Astrocyte (in vitro differentiated cells and primary cell): Measurements from ENCODE around the gene DUSP5. TPM values are rescaled to one million over a fixed set of nuclear protein-coding genes. Genes with fewer than 3 reads are reported as not detected.
"Not testable (repeated sequence)": the region's sequence is repeated elsewhere in the genome, so short reads cannot be mapped to it uniquely, and the experiment has no call there.

Experiments
- DNase-seq: peaks from one replicate; pipeline ENCODE4 v3.0.0-alpha.2; 2010; ENCODE audit warnings: low read depth
- FAIRE-seq: peaks from 2 replicates; lab custom pipeline; 2011; peaks lifted over from hg19 to GRCh38; lab: Jason Lieb, UNC
- H2AFZ ChIP-seq: 2 replicates; pipeline ENCODE4 v1.6.0; 2012; ENCODE audit warnings: low read depth, low read length, inconsistent platforms
- H3K27ac ChIP-seq: 2 replicates; pipeline ENCODE4 v1.5.1; 2011; ENCODE audit warnings: low read depth, low read length, inconsistent platforms
- H3K27me3 ChIP-seq: 2 replicates; pipeline ENCODE4 v1.6.0; 2011; ENCODE audit warnings: low read length, inconsistent platforms; ENCODE audit not compliant: insufficient read depth
- H3K36me3 ChIP-seq: 2 replicates; pipeline ENCODE4 v1.5.1; 2011; ENCODE audit warnings: low read length, inconsistent platforms; ENCODE audit not compliant: insufficient read depth
- H3K4me1 ChIP-seq: 2 replicates; pipeline ENCODE4 v1.5.1; 2011; ENCODE audit warnings: low read length, inconsistent platforms; ENCODE audit not compliant: insufficient read depth
- H3K4me2 ChIP-seq: 2 replicates; pipeline ENCODE4 v1.6.0; 2012; ENCODE audit warnings: low read length, inconsistent platforms
- H3K4me3 ChIP-seq: 2 replicates; pipeline ENCODE4 v1.5.1; 2011; ENCODE audit warnings: low read depth, mild to moderate bottlenecking, low read length, inconsistent platforms; ENCODE audit not compliant: insufficient read depth
- H3K79me2 ChIP-seq: 2 replicates; pipeline ENCODE4 v1.6.0; 2012; ENCODE audit warnings: mild to moderate bottlenecking, low read length, inconsistent platforms; ENCODE audit not compliant: insufficient read depth
- H3K9ac ChIP-seq: 2 replicates; pipeline ENCODE4 v1.6.0; 2012; ENCODE audit warnings: mild to moderate bottlenecking, low read length, inconsistent platforms
- H3K9me3 ChIP-seq: 2 replicates; pipeline ENCODE4 v1.5.1; 2012; ENCODE audit warnings: low read depth, mild to moderate bottlenecking, low read length, inconsistent platforms; ENCODE audit not compliant: insufficient read depth
- H4K20me1 ChIP-seq: 2 replicates; pipeline ENCODE4 v1.6.0; 2012; ENCODE audit warnings: low read length, inconsistent platforms; ENCODE audit not compliant: insufficient read depth
- H3K27ac Mint-ChIP-seq: one replicate; pipeline ENCODE4 v1.8.0; 2021; ENCODE audit warnings: mild to moderate bottlenecking, mixed read lengths; ENCODE audit not compliant: unreplicated experiment
- H3K27me3 Mint-ChIP-seq: one replicate; pipeline ENCODE4 v1.8.0; 2021; ENCODE audit warnings: low read depth, mixed read lengths; ENCODE audit not compliant: unreplicated experiment
- H3K36me3 Mint-ChIP-seq: one replicate; pipeline ENCODE4 v1.8.0; 2021; ENCODE audit warnings: low read depth, mixed read lengths; ENCODE audit not compliant: unreplicated experiment
- H3K4me1 Mint-ChIP-seq: one replicate; pipeline ENCODE4 v1.8.0; 2021; ENCODE audit warnings: low read depth, mixed read lengths; ENCODE audit not compliant: unreplicated experiment
- H3K4me3 Mint-ChIP-seq: one replicate; pipeline ENCODE4 v1.8.0; 2021; ENCODE audit warnings: mild to moderate bottlenecking, moderate library complexity, mixed read lengths; ENCODE audit not compliant: unreplicated experiment
- H3K9me3 Mint-ChIP-seq: one replicate; pipeline ENCODE4 v1.8.0; 2021; ENCODE audit warnings: mild to moderate bottlenecking, mixed read lengths; ENCODE audit not compliant: unreplicated experiment
- CTCF ChIP-seq: IDR thresholded peaks from 2 replicates; pipeline ENCODE4 v1.5.1; 2011; ENCODE audit warnings: low read depth, mild to moderate bottlenecking, inconsistent platforms, low read length, moderate library complexity; ENCODE audit not compliant: insufficient read depth
- EZH2 ChIP-seq: IDR thresholded peaks from 2 replicates; pipeline ENCODE4 v1.6.1; 2012; ENCODE audit warnings: mild to moderate bottlenecking, low read length, inconsistent platforms; ENCODE audit not compliant: insufficient read depth
- total RNA-seq: library from RNA; stranded (reverse); gene quantifications from 2 replicates; pipeline ENCODE4 v1.2.1, GENCODE V29; 2021

Gene DUSP5
- total RNA-seq, 1 donor from 2014 or later = 36.4 TPM

DNA sequence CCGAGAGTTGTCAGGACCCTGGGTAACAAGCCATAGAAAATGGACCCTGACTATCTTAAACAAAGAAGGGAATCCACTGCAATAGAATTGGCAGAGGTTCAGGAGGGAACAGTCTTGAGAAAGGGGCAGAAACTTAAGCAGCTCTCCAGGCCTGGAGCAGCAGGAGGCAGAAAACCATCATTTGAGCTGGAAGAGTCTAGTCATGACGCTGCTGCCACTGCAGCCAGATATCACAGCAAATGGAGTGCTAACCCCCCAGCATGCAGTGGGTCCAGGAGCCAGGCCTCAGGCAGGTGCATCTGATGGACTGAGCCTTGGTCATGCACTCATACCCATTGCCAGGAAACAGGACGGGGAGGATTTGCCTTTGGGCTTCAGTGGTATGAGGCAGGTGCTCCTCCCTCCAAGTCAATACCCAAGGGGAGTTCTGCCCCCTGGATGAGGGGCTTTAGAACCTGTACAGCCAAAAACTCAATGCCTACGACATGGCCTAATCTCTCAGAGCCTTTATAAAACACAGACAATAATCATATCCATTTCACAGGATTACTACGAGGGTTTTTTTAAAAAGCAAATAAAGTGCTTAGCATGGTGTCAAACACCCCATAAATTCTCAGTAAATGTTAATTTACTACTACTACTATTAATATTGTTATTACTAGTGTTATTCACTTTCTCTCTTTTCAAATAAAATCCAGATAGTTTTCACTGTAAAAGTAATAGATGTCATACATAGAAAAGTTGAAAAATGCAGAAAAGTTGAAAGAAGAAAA lies 30.7 kb downstream of the DUSP5 start:
- Histone ChIP-seq H4K20me1 (no peaks in the 10 kb centered on the region), H3K79me2 (no peaks in the 10 kb centered on the region), H3K27me3 (no peaks in the 10 kb centered on the region), H3K27ac (peak overlapping the region; percentile 64), H3K9me3 (no peaks in the 10 kb centered on the region), H3K4me1 (peaks cover 56% of the 10 kb centered on the region), H3K4me2 (peak overlapping the region; percentile 58), H2AFZ (no peak overlapping the region), H3K9ac (peak overlapping the region; percentile 7), H3K4me3 (no peak overlapping the region), H3K36me3 (no peaks in the 10 kb centered on the region)
- Mint-ChIP-seq H3K9me3 (no peaks in the 10 kb centered on the region), H3K4me1 (peaks cover 49% of the 10 kb centered on the region), H3K27ac (peak overlapping the region; percentile 75), H3K27me3 (no peaks in the 10 kb centered on the region), H3K4me3 (peak overlapping the region; percentile 6), H3K36me3 (peaks cover 8% of the 10 kb centered on the region)
- no peak for TF ChIP-seq EZH2
- no peak for TF ChIP-seq CTCF
- FAIRE-seq (no peak), DNase-seq (peak; percentile 53)

GRCh38 chr10:110528997-110529524 lies 31.4 kb downstream of the DUSP5 start:
- H3K36me3 ChIP-seq, H3K36me3 Mint-ChIP-seq, H3K9me3 Mint-ChIP-seq, H3K79me2 ChIP-seq, H3K4me3 ChIP-seq, H3K27me3 ChIP-seq, H2AFZ ChIP-seq, H3K27me3 Mint-ChIP-seq, H3K4me3 Mint-ChIP-seq, FAIRE-seq, H4K20me1 ChIP-seq, H3K9me3 ChIP-seq: not testable (repeated sequence)
- H3K4me1 Mint-ChIP-seq = peaks cover 47% of the 10 kb centered on the region
- H3K27ac Mint-ChIP-seq = peak overlapping the region; percentile 75
- peak overlapping the region; percentile 4 for H3K9ac ChIP-seq
- peak; percentile 46 for DNase-seq
- peaks cover 55% of the 10 kb centered on the region for H3K4me1 ChIP-seq
- peak overlapping the region; percentile 64 for H3K27ac ChIP-seq
- H3K4me2 ChIP-seq = peak overlapping the region; percentile 58

DNA sequence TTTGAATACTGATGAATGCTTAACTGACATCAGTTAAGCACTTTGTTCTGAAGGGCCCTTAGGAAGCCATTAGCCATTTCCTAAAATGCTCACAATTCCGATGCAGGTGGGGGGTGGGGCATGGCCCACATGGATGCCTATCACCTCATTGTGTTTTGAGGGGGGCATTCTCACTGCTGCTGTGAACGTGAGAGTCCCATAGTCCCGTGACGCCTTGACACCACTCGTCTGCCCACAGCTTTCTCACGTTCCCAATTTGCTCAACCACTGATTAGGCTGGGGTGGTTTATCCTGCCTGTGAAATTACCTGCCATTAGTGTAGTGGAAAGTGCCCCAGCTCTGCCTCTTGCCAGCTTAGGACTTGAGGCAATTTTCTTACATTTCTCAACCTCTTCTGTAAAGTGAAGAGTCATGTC lies 31.9 kb downstream of the DUSP5 start:
- Histone ChIP-seq H3K27me3 (no peaks in the 10 kb centered on the region), H3K4me2 (peak overlapping the region; percentile 58), H3K4me3 (no peak overlapping the region), H3K9me3 (no peaks in the 10 kb centered on the region), H3K27ac (peak overlapping the region; percentile 64), H3K9ac (peak overlapping the region; percentile 48), H3K79me2 (no peaks in the 10 kb centered on the region), H3K4me1 (peaks cover 50% of the 10 kb centered on the region), H3K36me3 (no peaks in the 10 kb centered on the region), H2AFZ (no peak overlapping the region), H4K20me1 (no peaks in the 10 kb centered on the region)
- DNase-seq (no peak), FAIRE-seq (no peak)
- TF ChIP-seq CTCF = no peak
- TF ChIP-seq EZH2 = no peak
- peak overlapping the region; percentile 75 for H3K27ac Mint-ChIP-seq
- peaks cover 6% of the 10 kb centered on the region for H3K36me3 Mint-ChIP-seq
- H3K4me1 Mint-ChIP-seq = peaks cover 43% of the 10 kb centered on the region
- no peak overlapping the region for H3K4me3 Mint-ChIP-seq
- no peaks in the 10 kb centered on the region for H3K9me3 Mint-ChIP-seq
- H3K27me3 Mint-ChIP-seq = no peaks in the 10 kb centered on the region
